Ammon's horn (tissue), 1 donor: ENCODE results near the gene ARMC3.
"Not testable (repeated sequence)": the region's sequence is repeated elsewhere in the genome, so short reads cannot be mapped to it uniquely, and the experiment has no call there.

ENCODE experiments used
- DNase-seq: peaks from one replicate; pipeline ENCODE4 v3.0.0-alpha.2; 2016; ENCODE audit warnings: low spot score

Gene ARMC3

DNA sequence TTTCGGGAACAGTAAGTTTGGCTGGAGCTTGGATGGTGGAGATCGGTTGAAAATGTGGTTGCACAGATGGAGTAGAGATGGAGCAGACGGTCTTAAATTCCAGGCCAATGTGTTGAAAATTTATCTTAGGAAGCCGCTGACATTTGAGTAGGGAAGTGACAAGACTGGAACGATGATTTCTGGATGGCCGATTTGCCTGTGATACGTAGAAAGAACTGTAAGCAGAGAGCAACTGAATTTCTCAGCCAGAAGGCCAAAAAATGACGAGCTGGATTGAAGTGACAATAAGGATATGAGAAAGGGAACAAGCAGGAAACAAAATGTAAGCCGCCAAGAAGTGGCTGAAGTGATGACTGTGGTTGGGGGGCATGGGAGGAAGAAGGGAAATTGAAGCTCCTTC lies 687 bp upstream of the ARMC3 start:
- peak; percentile 10 for DNase-seq

- DNase-seq = not testable (repeated sequence)
These were observed 1.2 kb downstream of the ARMC3 start for GRCh38 chr10:22929053-22929452.

DNA sequence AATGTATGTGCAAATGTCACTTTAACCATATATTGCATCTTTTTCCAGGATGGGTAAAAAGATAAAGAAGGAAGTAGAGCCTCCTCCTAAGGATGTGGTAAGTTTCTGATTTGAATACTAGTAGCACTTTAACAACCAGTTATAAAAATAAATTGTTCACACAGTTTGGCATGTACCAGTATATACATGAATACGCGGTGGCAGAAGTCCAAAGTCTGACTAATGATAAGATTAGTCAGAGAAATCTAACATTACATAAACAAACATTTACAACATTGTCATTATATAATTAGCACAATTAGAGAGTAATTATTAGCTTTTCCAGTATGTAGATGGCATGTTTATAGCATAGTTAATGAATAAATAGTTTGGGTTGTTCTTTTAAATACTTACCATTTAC lies 4.1 kb downstream of the ARMC3 start:
- no peak for DNase-seq

DNA sequence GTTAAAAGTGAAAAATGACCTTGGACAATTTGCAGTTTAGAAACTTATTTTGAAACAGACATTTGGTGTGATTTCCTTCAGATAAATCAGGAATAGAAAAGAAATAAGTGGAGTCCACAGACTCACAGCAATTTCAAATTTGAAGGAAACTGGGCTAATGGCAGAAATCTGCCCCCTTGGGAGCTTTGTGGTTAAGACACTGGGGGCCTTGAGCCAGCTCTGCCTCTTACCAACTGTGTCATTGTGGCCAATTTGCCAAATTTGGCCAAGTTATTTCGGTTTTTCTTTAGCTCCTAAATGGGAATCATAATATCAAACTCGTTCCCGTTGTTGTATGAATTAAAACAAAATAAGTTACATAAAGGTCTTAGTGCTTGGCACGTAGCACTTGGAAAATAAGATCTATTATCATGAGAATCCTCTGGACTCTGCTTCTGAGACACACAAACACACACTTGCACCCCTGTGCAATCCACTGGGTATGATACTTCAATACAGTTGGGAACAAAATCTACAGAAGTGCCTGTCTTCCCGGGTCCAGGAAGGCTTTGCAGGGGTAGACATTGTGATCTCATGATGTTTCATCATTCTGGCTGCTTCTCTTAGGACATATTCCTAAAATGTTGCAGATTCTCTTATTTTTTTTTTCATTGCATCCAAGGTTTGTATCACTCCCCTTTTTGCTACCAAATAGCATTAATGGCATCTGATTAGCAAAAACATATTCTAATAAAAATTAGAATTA lies 4.9 kb downstream of the ARMC3 start:
- no peak for DNase-seq

GRCh38 chr10:22934726-22935125 lies 6.9 kb downstream of the ARMC3 start:
- no peak for DNase-seq

- DNase-seq = no peak
These were observed 14.6 kb downstream of the ARMC3 start for GRCh38 chr10:22942437-22942836.

DNA sequence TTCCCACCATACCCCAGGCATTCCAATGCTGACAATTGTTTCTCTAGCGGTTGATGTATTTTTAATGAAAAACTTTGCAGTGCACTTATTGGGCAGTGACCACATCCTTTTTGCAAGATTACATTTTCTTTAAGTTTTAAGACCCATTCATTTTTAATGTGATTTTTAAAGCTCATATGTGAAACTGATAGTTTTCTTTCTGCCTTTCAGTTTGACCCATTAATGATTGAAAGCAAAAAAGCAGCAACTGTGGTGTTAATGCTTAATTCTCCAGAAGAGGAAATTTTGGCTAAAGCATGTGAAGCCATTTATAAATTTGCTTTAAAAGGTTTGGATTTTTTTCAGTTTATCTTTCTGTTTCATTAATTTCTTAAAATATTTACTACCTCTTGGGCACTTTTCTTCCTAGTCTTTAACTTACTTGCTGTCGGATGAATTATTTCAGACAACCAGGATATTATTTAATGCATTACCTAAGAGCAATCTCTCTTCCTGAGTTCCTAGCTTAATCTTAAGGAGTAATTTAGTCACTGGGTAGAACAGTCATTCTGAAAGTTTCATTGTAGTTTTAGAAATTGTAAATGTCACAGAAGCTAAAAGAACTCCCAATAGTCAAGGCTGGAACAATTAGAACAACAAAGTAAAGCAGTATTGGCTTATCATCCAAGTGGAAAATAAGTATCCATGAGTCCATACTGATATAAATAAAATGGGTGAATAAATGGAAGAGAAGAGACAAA lies 18.3 kb downstream of the ARMC3 start:
- no peak for DNase-seq

GRCh38 chr10:22954970-22955369 lies 27.1 kb downstream of the ARMC3 start:
- no peak for DNase-seq

DNA sequence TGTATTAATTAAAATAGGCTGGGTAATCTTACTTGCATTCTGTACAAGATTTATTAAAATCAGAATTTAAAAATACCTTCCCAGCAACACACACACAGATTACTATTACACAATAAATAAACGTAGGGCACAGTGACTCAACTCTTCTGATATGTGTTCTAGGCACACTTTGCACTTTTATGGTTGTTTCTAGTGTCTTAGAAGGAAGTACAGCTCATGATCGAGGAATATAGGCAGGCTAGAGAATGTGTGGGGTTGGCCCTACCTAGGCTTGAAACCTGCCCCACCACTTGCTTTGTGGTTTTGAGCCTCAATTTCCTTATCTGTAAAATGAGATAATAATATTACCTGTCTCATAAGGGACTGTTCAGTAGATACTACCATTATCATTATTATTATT lies 30.5 kb downstream of the ARMC3 start:
- no peak for DNase-seq

DNA sequence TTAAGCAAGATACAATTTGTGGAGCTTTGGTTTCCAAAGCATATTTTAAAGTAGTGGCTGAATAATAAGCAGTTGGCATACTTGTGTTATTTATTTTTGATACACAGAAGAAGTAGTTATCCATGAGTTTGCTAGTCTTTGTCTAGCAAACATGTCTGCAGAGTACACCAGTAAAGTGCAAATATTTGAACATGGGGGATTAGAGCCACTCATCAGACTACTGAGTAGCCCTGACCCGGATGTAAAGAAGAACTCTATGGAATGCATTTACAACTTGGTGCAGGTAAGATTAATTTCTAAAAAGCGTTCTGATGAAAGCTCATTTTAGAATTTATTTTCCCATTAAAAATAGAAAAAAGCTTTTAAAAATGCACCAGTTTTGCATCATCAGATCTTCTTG lies 31.4 kb downstream of the ARMC3 start:
- no peak for DNase-seq

DNA sequence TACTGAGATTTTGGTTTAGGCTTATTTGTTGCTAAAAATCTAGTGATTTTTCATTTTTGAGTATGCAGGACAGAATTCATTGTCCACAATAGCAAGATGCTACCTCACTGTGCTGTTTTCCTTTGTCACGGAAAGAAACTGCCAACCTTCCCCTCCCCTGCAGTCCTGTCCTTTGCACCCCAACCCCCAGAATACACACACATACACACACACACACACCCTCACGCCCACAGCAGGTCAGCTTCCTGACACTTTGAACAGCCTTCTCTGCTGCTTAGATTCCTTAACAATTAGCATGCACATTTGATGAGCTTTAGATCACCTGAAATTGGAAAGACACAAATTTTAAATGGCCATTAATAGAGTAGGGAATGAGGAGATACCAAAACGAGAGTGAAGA lies 32.1 kb downstream of the ARMC3 start:
- DNase-seq = no peak

- no peak for DNase-seq
These were observed 35.0 kb downstream of the ARMC3 start for GRCh38 chr10:22962817-22963216.

DNA sequence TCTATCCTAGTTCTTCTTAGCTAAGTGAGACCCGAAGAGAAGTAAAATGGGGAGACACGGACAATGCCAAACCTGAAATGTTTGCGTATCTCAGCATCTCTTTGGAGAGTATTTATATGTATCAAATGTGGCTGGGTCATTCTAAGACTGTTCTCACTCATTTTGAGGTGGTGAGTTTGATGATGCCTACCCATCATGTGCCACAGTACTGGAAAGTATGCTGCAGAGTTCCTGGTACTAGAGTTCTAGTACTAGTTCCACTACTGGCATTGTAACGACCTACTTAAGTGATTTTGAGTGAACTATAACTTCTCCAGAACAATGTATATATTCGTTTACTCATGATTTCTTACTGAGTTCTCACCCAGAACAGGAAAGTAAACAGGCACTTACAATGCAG lies 41.9 kb downstream of the ARMC3 start:
- no peak for DNase-seq

DNA sequence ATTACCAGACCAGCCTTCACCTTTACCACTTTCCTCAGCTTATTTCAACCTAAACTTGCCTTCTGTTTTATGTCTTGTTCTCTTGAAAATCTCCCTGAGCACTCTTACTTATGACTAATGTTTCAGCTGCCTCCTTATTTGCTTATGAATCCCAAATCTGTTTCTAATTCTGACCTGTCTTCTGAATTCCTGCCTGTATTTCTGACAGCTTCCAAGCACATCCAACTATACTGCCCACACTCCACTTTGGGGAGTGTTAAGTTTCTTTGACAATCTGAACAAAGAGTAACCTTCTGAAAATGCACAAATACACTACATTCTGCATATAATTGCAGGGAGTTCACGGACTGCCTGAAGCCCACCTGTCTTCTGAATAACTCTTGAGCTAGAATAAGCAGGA lies 48.7 kb downstream of the ARMC3 start:
- DNase-seq = no peak

DNA sequence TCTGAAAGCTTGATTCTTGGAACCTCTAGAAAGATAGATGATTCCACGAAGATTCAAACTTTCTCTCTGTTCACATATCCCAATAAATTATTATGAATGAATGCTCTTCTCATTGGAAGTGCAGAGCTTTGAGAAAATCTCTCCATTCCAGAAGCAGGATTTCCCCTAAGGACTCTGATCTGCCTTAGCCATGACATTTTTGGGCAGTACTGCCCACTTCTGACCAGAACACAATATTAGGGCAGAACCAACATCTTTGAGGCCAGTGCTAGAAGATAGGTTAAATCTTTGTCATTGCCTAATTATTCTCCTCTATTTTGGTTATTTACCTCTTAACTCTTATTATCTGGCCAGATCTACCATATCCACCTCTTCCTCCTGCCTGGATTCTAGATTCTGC lies 49.9 kb downstream of the ARMC3 start:
- DNase-seq = peak; percentile 29

DNA sequence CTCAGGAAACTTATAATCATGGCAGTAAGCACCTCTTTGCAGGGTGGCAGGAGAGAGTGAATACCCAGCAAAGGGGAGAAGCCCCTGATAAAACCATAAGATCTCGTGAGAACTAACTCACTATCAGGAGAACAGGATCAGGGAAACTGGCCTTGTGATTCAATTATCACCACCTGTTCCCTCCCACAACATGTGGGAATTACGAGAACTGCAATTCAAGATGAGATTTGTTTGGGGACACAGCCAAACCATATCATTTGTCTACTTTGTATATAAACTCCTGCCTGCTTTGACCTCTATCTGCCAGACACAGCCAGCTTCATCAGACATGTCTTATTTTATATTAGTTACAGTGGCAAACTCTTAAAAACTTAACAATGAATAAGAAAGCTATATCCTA lies 50.4 kb downstream of the ARMC3 start:
- no peak for DNase-seq

- no peak for DNase-seq
These were observed 51.1 kb downstream of the ARMC3 start for GRCh38 chr10:22978918-22979317.

- DNase-seq = no peak
These were observed 53.0 kb downstream of the ARMC3 start for GRCh38 chr10:22980822-22981221.

DNA sequence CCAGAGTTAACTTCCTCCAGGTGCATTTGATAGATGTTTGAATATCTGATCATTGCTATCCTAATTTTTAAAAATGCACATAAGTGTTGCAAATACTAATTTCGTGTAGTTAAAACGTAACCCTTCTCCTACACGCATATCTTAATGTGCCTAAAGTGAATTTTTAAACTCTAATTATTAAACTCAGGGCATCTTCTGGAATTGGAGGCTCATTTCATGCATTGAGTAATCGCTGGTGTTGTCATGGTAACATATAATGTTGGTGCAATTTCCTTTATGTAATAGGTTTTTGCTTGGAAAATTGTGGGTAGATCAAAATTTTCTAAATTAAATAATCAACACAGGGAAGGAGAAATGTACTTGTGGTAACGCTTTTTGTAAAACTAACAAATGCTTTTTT lies 56.2 kb downstream of the ARMC3 start:
- no peak for DNase-seq

DNA sequence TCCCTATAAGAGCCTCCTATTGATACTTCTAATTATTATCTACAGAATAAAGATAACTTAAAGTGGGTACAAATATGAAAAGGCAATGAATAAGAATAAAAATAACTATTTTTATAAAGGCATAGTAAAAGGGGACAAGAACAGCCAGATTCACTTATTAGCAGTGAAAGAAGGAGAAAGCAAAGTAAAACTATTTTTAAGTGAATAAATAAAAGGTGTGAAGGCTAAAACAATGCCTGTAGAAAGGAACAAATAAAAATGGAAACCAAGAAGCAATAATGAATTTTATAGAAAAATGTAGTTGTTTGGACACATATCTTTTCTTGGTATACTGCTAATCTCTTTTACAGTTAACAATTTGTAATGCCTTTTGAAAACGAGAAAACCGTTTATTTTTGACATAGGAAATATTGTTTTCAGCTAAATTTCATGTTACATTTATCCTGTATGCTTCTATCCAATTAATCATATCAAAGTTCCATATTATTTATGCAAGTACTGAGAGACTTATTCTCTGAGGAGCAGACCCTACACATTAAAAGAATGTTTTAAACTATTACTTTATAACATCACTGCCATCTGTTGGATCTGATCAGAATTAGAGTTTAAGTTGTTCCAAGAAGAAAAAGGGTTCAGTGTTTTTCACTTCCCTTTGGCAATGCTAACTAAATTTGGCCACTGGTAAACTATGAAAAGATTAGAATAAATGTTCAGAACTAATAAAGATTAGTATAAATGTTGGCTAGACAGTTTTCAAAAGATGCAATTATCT lies 59.1 kb downstream of the ARMC3 start:
- peak; percentile 56 for DNase-seq

DNA sequence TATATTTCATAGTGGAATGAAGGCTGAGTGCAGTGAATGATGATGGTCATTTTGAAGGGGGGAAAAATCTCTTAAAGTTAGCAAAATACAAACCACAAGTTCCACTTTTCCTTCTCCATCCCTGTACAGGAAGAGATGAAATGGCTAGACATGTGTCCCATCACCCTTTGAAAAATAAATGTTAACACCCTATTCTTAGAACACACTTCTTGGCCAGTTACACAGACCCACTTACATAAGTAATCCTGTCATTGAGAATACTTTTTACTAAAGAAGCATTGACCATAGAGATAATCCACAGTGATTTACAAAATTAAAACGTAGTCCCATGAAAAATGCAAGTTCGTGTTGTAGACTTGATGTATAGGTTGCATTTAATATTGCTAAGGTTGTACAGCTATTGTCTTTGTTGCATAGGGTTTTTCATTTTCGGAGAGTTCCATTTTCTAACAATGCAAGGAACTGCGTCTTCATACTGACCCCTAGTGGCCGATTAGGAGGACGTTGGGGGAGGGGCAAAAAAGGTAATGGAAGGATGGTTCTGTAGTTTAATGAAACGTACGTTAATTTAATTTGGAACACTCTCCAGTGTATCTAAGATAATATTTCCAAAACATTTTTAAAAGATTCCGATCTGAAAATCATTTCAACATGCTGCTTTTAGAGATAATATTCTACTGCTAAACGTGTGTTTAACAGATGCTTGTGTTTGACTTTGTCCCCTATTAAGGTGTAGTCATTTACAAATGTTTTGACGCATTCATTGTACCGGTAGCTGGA lies 60.9 kb downstream of the ARMC3 start:
- peak; percentile 75 for DNase-seq

GRCh38 chr10:22990443-22990842 lies 62.6 kb downstream of the ARMC3 start:
- DNase-seq = no peak
